HG03469 (cell line): ENCODE measurements around the gene RNF43.
"Not testable (repeated sequence)": the region's sequence is repeated elsewhere in the genome, so short reads cannot be mapped to it uniquely, and the experiment has no call there.

ENCODE experiments used
- ATAC-seq: cut with Tn5 transposase; IDR thresholded peaks from one replicate; pipeline ENCODE4 v1.9.1; 2021; ENCODE audit warnings: mild to moderate bottlenecking, moderate library complexity, moderate number of reproducible peaks; ENCODE audit not compliant: unreplicated experiment

The RNF43 gene

GRCh38 chr17:58410714-58411407, 6.5 kb downstream of the RNF43 start:
- ATAC-seq = no peak

- no peak for ATAC-seq
These were observed 7.9 kb downstream of the RNF43 start for GRCh38 chr17:58409432-58409831.

- no peak for ATAC-seq
These were observed 14.0 kb downstream of the RNF43 start for GRCh38 chr17:58403311-58403710.

- ATAC-seq = no peak
These were observed 14.7 kb downstream of the RNF43 start for GRCh38 chr17:58402679-58403078.

- no peak for ATAC-seq
These were observed 15.3 kb downstream of the RNF43 start for GRCh38 chr17:58402047-58402446.

GRCh38 chr17:58401287-58401686, 16.0 kb downstream of the RNF43 start:
- ATAC-seq = no peak

- ATAC-seq = no peak
These were observed 16.5 kb downstream of the RNF43 start for GRCh38 chr17:58400826-58401225.

GRCh38 chr17:58399974-58400373, 17.4 kb downstream of the RNF43 start:
- ATAC-seq = no peak

GRCh38 chr17:58398574-58399266, 18.6 kb downstream of the RNF43 start:
- no peak for ATAC-seq

- ATAC-seq = not testable (repeated sequence)
These were observed 19.9 kb downstream of the RNF43 start for GRCh38 chr17:58397421-58397820.

GRCh38 chr17:58396173-58396572, 21.2 kb downstream of the RNF43 start:
- ATAC-seq = no peak

GRCh38 chr17:58394534-58395223, 22.7 kb downstream of the RNF43 start:
- ATAC-seq = no peak

GRCh38 chr17:58391302-58391984, 25.9 kb downstream of the RNF43 start:
- no peak for ATAC-seq

GRCh38 chr17:58390884-58391283, 26.4 kb downstream of the RNF43 start:
- no peak for ATAC-seq

- no peak for ATAC-seq
These were observed 28.8 kb downstream of the RNF43 start for GRCh38 chr17:58388302-58389190.

- no peak for ATAC-seq
These were observed 29.5 kb downstream of the RNF43 start for GRCh38 chr17:58387834-58388233.

GRCh38 chr17:58386708-58387107, 30.6 kb downstream of the RNF43 start:
- no peak for ATAC-seq

GRCh38 chr17:58385359-58385899, 31.9 kb downstream of the RNF43 start:
- no peak for ATAC-seq

- no peak for ATAC-seq
These were observed 32.4 kb downstream of the RNF43 start for GRCh38 chr17:58384897-58385296.

GRCh38 chr17:58383892-58384462, 33.4 kb downstream of the RNF43 start:
- ATAC-seq = no peak
